ENCODE results near the gene NSRP1. TPM values are rescaled to one million over a fixed set of nuclear protein-coding genes. Genes with fewer than 3 reads are reported as not detected.

NSRP1 gene
- total and polyA plus RNA-seq, 2 of the 13 experiments (the other 11 are each of a cell fraction or from before 2014, with no cell fraction given), result 7.0 to 14.3 TPM

- TF ChIP-seq GMEB1 (CRISPR knock-in tag; IDR thresholded peaks at IDR 0.05; ENCODE audit: borderline replicate concordance) (peak; percentile 98), MTF2 (CRISPR knock-in tag; IDR thresholded peaks at IDR 0.05; ENCODE audit: borderline replicate concordance) (no peak), CREM (IDR thresholded peaks at IDR 0.05) (peak; percentile 92), CREM (CRISPR knock-in tag; IDR thresholded peaks at IDR 0.05) (0 out of 2 replicates have a peak, but pooled peaks have one; percentile 35), ZNF747 (CRISPR knock-in tag; IDR thresholded peaks at IDR 0.05; ENCODE audit: borderline replicate concordance) (no peak), RXRB (CRISPR knock-in tag; IDR thresholded peaks at IDR 0.05; ENCODE audit: borderline replicate concordance) (peak; percentile 50), NFATC3 (CRISPR knock-in tag; IDR thresholded peaks at IDR 0.05) (no peak), ZNF431 (CRISPR knock-in tag; IDR thresholded peaks at IDR 0.05; ENCODE audit: borderline replicate concordance, low read depth) (peak; percentile 51; the same call in 1 of the 2 replicates), ARHGAP35 (CRISPR knock-in tag; IDR thresholded peaks at IDR 0.05; ENCODE audit: borderline replicate concordance) (no peak), RBM22 (optimal IDR thresholded peaks at IDR 0.05; ENCODE audit: low read length) (peak; percentile 46), SMARCE1 (IDR thresholded peaks at IDR 0.05; ENCODE audit: borderline replicate concordance) (no peak), ZFAT (CRISPR knock-in tag; conservative IDR thresholded peaks at IDR 0.05) (no peak), TMF1 (CRISPR knock-in tag; IDR thresholded peaks at IDR 0.05; ENCODE audit: low read depth) (peak; percentile 65; the same call in 1 of the 2 replicates), ZBTB46 (CRISPR knock-in tag; IDR thresholded peaks at IDR 0.05; ENCODE audit: borderline replicate concordance) (no peak), ZNF350 (CRISPR knock-in tag; IDR thresholded peaks at IDR 0.05; ENCODE audit: borderline replicate concordance, low read depth) (peak; percentile 38; the same call in 1 of the 2 replicates), TBX2 (CRISPR knock-in tag; IDR thresholded peaks at IDR 0.05; ENCODE audit: borderline replicate concordance) (peak; percentile 56; the same call in 1 of the 2 replicates), DNMT3B (CRISPR knock-in tag; conservative IDR thresholded peaks at IDR 0.05) (0 out of 2 replicates have a peak, but pooled peaks have one; percentile 74), SRF (IDR thresholded peaks at IDR 0.05; ENCODE audit: low read depth, low read length) (no peak), ZNF24 (IDR thresholded peaks at IDR 0.05) (no peak), MAZ (IDR thresholded peaks at IDR 0.05; ENCODE audit: borderline replicate concordance, low read depth, low read length) (no peak), MAZ (CRISPR knock-in tag; IDR thresholded peaks at IDR 0.05; ENCODE audit: low read depth) (0 out of 2 replicates have a peak, but pooled peaks have one; percentile 42), RFXANK (CRISPR knock-in tag; IDR thresholded peaks at IDR 0.05) (no peak; the same call in 1 of the 2 replicates), ZNF34 (CRISPR knock-in tag; IDR thresholded peaks at IDR 0.05; ENCODE audit: borderline replicate concordance) (no peak), ZXDC (CRISPR knock-in tag; IDR thresholded peaks at IDR 0.05) (no peak)
These were observed at the start of gene NSRP1 (continued) for GRCh38 chr17:30116661-30117551.

All from HepG2 (cell line).